IMR-90 (cell line): ENCODE measurements around the gene ARHGDIA. TPM values are rescaled to one million over a fixed set of nuclear protein-coding genes. Genes with fewer than 3 reads are reported as not detected.
A peak's percentile ranks its signal among the peaks of the same experiment; 100 is the strongest.

ENCODE experiments used
- ATAC-seq: fragments of 200-7000 bp; cut with Tn5 transposase; 2 replicates; pipeline ENCODE4 v1.9.1; 2020; ENCODE audit warnings: low read depth, mild to moderate bottlenecking, moderate library complexity
- BruUV-seq: library from RNA; stranded (reverse); fragments of 400-500 nt; replicated peaks from 2 replicates; lab custom pipeline; 2021; lab: Mats Ljungman, UMichigan
- CTCF ChIA-PET: fragments of 300-600 bp; formaldehyde crosslinking; extraction: SDS; loops from one replicate; lab custom pipeline; 2021; ENCODE audit warnings: antibody characterized with exemption; lab: Yijun Ruan, JAX
- POLR2A ChIA-PET: fragments of 300-600 bp; sonication (Branson Sonifier 250); formaldehyde crosslinking; loops from one replicate; lab custom pipeline; 2022; ENCODE audit warnings: antibody characterized with exemption; ENCODE audit not compliant: unreplicated experiment; lab: Charles Lee
- DNase-seq: peaks from one replicate; pipeline ENCODE4 v3.0.0; 2013
- H2AFZ ChIP-seq: replicated peaks from 2 replicates; pipeline ENCODE3; 2013; ENCODE audit warnings: low read length, mild to moderate bottlenecking; ENCODE audit not compliant: poor library complexity
- H2AK5ac ChIP-seq: 2 replicates; pipeline ENCODE4 v1.6.1; 2013; ENCODE audit warnings: low read depth, low read length, inconsistent platforms
- H2AK9ac ChIP-seq: replicated peaks from 2 replicates; pipeline ENCODE3; 2013; ENCODE audit warnings: mild to moderate bottlenecking, low read depth, low read length, moderate library complexity; ENCODE audit not compliant: poor library complexity
- H2BK120ac ChIP-seq: 2 replicates; pipeline ENCODE4 v1.6.1; 2013; ENCODE audit warnings: low read depth, low read length, inconsistent platforms
- H2BK15ac ChIP-seq: 3 replicates; pipeline ENCODE4 v1.6.1; 2013; ENCODE audit warnings: low read depth, low read length, inconsistent platforms
- H2BK20ac ChIP-seq: 2 replicates; pipeline ENCODE4 v1.6.1; 2013; ENCODE audit warnings: low read depth, mild to moderate bottlenecking, inconsistent platforms, low read length, moderate library complexity
- H2BK5ac ChIP-seq: 2 replicates; pipeline ENCODE4 v1.6.1; 2013; ENCODE audit warnings: mild to moderate bottlenecking, low read depth, low read length, inconsistent platforms; ENCODE audit not compliant: poor library complexity, severe bottlenecking
- H3K14ac ChIP-seq: replicated peaks from 2 replicates; pipeline ENCODE4 v1.6.1; 2013; ENCODE audit warnings: low read depth, low read length, inconsistent platforms
- H3K18ac ChIP-seq: 2 replicates; pipeline ENCODE4 v1.6.1; 2013; ENCODE audit warnings: low read depth, low read length, control low read depth
- H3K23ac ChIP-seq: 2 replicates; pipeline ENCODE4 v1.6.1; 2013; ENCODE audit warnings: low read depth, low read length, inconsistent platforms
- H3K27ac ChIP-seq: 2 replicates; pipeline ENCODE4 v1.5.1; 2013; ENCODE audit warnings: mild to moderate bottlenecking, control low read depth, low read length; ENCODE audit not compliant: insufficient read depth
- H3K27me3 ChIP-seq: 2 replicates; pipeline ENCODE4 v1.6.1; 2013; ENCODE audit warnings: low read length; ENCODE audit not compliant: control insufficient read depth, insufficient read depth
- H3K36me3 ChIP-seq: 2 replicates; pipeline ENCODE4 v1.6.1; 2013; ENCODE audit warnings: low read length, mixed read lengths; ENCODE audit not compliant: control insufficient read depth, insufficient read depth
- H3K4ac ChIP-seq: 2 replicates; pipeline ENCODE4 v1.6.1; 2013; ENCODE audit warnings: low read depth, low read length, inconsistent platforms
- H3K4me1 ChIP-seq: 2 replicates; pipeline ENCODE4 v1.6.1; 2013; ENCODE audit warnings: low read length, mixed read lengths; ENCODE audit not compliant: control insufficient read depth, insufficient read depth
- H3K4me2 ChIP-seq: 2 replicates; pipeline ENCODE4 v1.6.1; 2013; ENCODE audit warnings: low read depth, mild to moderate bottlenecking, control low read depth, low read length, moderate library complexity
- H3K4me3 ChIP-seq: 2 replicates; pipeline ENCODE4 v1.5.1; 2013; ENCODE audit warnings: low read depth, mild to moderate bottlenecking, control low read depth, low read length, moderate library complexity; ENCODE audit not compliant: insufficient read depth
- H3K56ac ChIP-seq: 2 replicates; pipeline ENCODE4 v1.6.1; 2013; ENCODE audit warnings: low read length, inconsistent platforms; ENCODE audit not compliant: insufficient read depth; ENCODE audit errors: extremely low read depth
- H3K79me1 ChIP-seq, 2 experiments: 2 replicates each; pipeline ENCODE4 v1.6.1; 2013; ENCODE audit warnings: low read length in 2 of 2, inconsistent platforms in 1 of 2, low read depth in 1 of 2
- H3K9ac ChIP-seq: 2 replicates; pipeline ENCODE4 v1.6.1; 2013; ENCODE audit warnings: low read depth, low read length, control low read depth
- H3K9me1 ChIP-seq: 2 replicates; pipeline ENCODE4 v1.6.1; 2013; ENCODE audit warnings: low read length, inconsistent platforms; ENCODE audit not compliant: insufficient read depth
- H3K9me3 ChIP-seq: 2 replicates; pipeline ENCODE4 v1.6.1; 2013; ENCODE audit warnings: low read length; ENCODE audit not compliant: control insufficient read depth, insufficient read depth
- H4K20me1 ChIP-seq: 2 replicates; pipeline ENCODE4 v1.6.1; 2013; ENCODE audit warnings: low read length, inconsistent platforms; ENCODE audit not compliant: insufficient read depth
- H4K5ac ChIP-seq: 2 replicates; pipeline ENCODE4 v1.6.1; 2013; ENCODE audit warnings: mild to moderate bottlenecking, low read depth, low read length, control low read depth
- H4K8ac ChIP-seq, 2 experiments: 2 replicates each; pipeline ENCODE4 v1.6.1; 2013; ENCODE audit warnings: low read depth in 2 of 2, low read length in 2 of 2, control low read depth in 1 of 2, inconsistent platforms in 1 of 2
- H4K91ac ChIP-seq: 2 replicates; pipeline ENCODE4 v1.6.1; 2013; ENCODE audit warnings: low read depth, low read length, inconsistent platforms; ENCODE audit not compliant: insufficient read depth
- BHLHE40 ChIP-seq: fragments of 150-350 bp; IDR thresholded peaks from 2 replicates; pipeline ENCODE4 v1.6.1; 2016; ENCODE audit warnings: mild to moderate bottlenecking, low read depth, low read length
- FOS ChIP-seq: fragments of 150-350 bp; IDR thresholded peaks from 2 replicates; pipeline ENCODE4 v1.6.1; 2016; ENCODE audit warnings: low read depth, low read length
- MAFK ChIP-seq: IDR thresholded peaks from 2 replicates; pipeline ENCODE4 v1.6.1; 2012; ENCODE audit warnings: low read depth, low read length, improper control_type of control experiment
- MAZ ChIP-seq: IDR thresholded peaks from 2 replicates; pipeline ENCODE4 v1.6.1; 2012; ENCODE audit warnings: low read depth, mild to moderate bottlenecking, low read length, improper control_type of control experiment, moderate library complexity, borderline replicate concordance
- RCOR1 ChIP-seq: IDR thresholded peaks from 2 replicates; pipeline ENCODE4 v1.6.1; 2012; ENCODE audit warnings: mild to moderate bottlenecking, low read length, improper control_type of control experiment; ENCODE audit not compliant: insufficient replicate concordance
- RFX5 ChIP-seq: IDR thresholded peaks from 2 replicates; pipeline ENCODE4 v1.8.0; 2012; ENCODE audit warnings: low read depth, mild to moderate bottlenecking, low read length, moderate library complexity
- SMC3 ChIP-seq: fragments of 150-350 bp; IDR thresholded peaks from 2 replicates; pipeline ENCODE4 v1.6.1; 2016; ENCODE audit warnings: low read depth, mild to moderate bottlenecking, antibody characterized with exemption, low read length, moderate library complexity
- WGBS, 2 experiments: methylation state at CpG; one replicate each; pipeline versions ENCODE4 v1.1.5 to v1.1.7; 2013; ENCODE audit warnings: missing lambda C conversion rate in 2 of 2; ENCODE audit not compliant: insufficient read length in 1 of 2; ENCODE audit errors: extremely low coverage in 2 of 2; 5-methylcytosine and 5-hydroxymethylcytosine counted together
- dilution Hi-C: fragments of 300-500 bp; cut with HindIII; formaldehyde crosslinking; loops from one replicate; pipeline ENCODE4 v1.14.3; 2018; ENCODE audit warnings: low sequenced_read_pairs; ENCODE audit not compliant: unreplicated experiment
- in situ Hi-C: fragments of 300-500 bp; cut with MboI; formaldehyde crosslinking; loops from 3 replicates; pipeline ENCODE4 v1.14.3; 2019; ENCODE audit warnings: low sequenced_read_pairs, inconsistent platforms, mixed read lengths
- intact Hi-C: fragments of 100-400 bp; cut with micrococcal nuclease; formaldehyde crosslinking; loops from 2 replicates; pipeline ENCODE4 v1.10.0; 2022
- polyA plus RNA-seq, 3 experiments: library from polyadenylated mRNA; depleted of rRNA; stranded (reverse); fragments of >200 nt; gene quantifications; 2 replicates each; pipeline ENCODE4 v1.2.3, GENCODE V29; 2012; ENCODE audit warnings: low replicate concordance in 1 of 3
- total RNA-seq: library from RNA; depleted of rRNA; stranded (reverse); fragments of >200 nt; gene quantifications from 2 replicates; pipeline ENCODE4 v1.2.3, GENCODE V29; 2012

The ARHGDIA gene
- total and polyA plus RNA-seq, 2 of the 4 experiments (the other 2 are of a cell fraction): 62.7 to 362 TPM

GRCh38 chr17:81865358-81865732 is 5.8 kb downstream of the ARHGDIA start:
- Histone ChIP-seq H3K9me3 (no peaks in the 10 kb centered on the region), H3K4me2 (no peak overlapping the region), H2BK5ac (no peak overlapping the region), H2AK9ac (peak overlapping the region; percentile 55), H4K5ac (0 out of 2 replicates have a peak overlapping the region, but pooled peaks have one; percentile 4), H3K4me3 (no peak overlapping the region), H4K20me1 (peaks cover 52% of the 10 kb centered on the region), H3K79me1 (peaks cover 22 to 79% of the 10 kb centered on the region in 2 experiments; a peak in 3 of 4 replicates), H3K4me1 (peaks cover 31% of the 10 kb centered on the region), H3K18ac (no peak overlapping the region), H4K8ac (no peak overlapping the region), H2BK15ac (no peak overlapping the region), H3K27ac (no peak overlapping the region), H3K9ac (no peak overlapping the region), H3K4ac (no peak overlapping the region), H3K23ac (no peak overlapping the region), H2BK120ac (no peak overlapping the region), H3K56ac (no peak overlapping the region), H3K14ac (no peak overlapping the region), H2AK5ac (0 out of 2 replicates have a peak overlapping the region, but pooled peaks have one; percentile 2), H3K36me3 (peaks cover 46% of the 10 kb centered on the region), H3K9me1 (peaks cover 11% of the 10 kb centered on the region; the same call in 1 of the 2 replicates), H2BK20ac (no peak overlapping the region), H4K91ac (no peak overlapping the region), H3K27me3 (no peaks in the 10 kb centered on the region), H2AFZ (no peak overlapping the region)
- intact Hi-C loops (no loop called here), in situ Hi-C loops (no loop called here), dilution Hi-C loops (no loop called here)
- POLR2A ChIA-PET: no interaction called here
- ATAC-seq (no peak), DNase-seq (no peak)
- CTCF ChIA-PET: interaction anchor here (0.6 kb wide), 1 partner anchor 27 kb away, joined by 4 read pairs; no protein-coding TSS in a partner anchor
- TF ChIP-seq MAZ: no peak
- no peak for TF ChIP-seq BHLHE40
- no peak for TF ChIP-seq FOS
- TF ChIP-seq RCOR1: no peak
- no peak for TF ChIP-seq RFX5
- TF ChIP-seq MAFK: no peak
- TF ChIP-seq SMC3: no peak
- BruUV-seq: no TSS peak
- 96% methylated on average over 6 of the region's 8 CpGs; no CpG with 5 or more reads in 1 of the 2 experiments for WGBS, 2 experiments
